Measurements from ENCODE around the gene OSBP2. TPM values are rescaled to one million over a fixed set of nuclear protein-coding genes. Genes with fewer than 3 reads are reported as not detected.

Gene OSBP2
- total RNA-seq, 4 donors from 2014 or later, result 0.60 to 7.5 (median 4.3) TPM

GRCh38 chr22:30718938-30719337 lies 24.3 kb downstream of the OSBP2 start:
- H3K9me3 ChIP-seq, result no peaks in the 10 kb centered on the region
- intact Hi-C loops (cut with DNase I; ENCODE audit: low total_unique reads), result no loop called here
- no peaks in the 10 kb centered on the region for H3K27me3 ChIP-seq
- H3K36me3 ChIP-seq, result no peaks in the 10 kb centered on the region
- TF ChIP-seq CTCF (IDR thresholded peaks at IDR 0.05) (no peak), EP300 (IDR thresholded peaks at IDR 0.05; ENCODE audit: low read depth) (no peak), POLR2A (IDR thresholded peaks at IDR 0.05) (no peak), POLR2AphosphoS5 (IDR thresholded peaks at IDR 0.05) (no peak)
- H3K4me3 ChIP-seq, result no peak overlapping the region
- no peaks in the 10 kb centered on the region for H3K4me1 ChIP-seq
- WGBS, 2 donors (ENCODE audit: low coverage in 1 of 2), result 82 to 89% methylated on average over 4 of the region's 4 CpGs
- no peak overlapping the region for H3K27ac ChIP-seq
- no peak for DNase-seq
- in situ Hi-C loops (cut with MboI; ENCODE audit: low pct_ligation_motif_present in 1 of 4, low pct_unique_long_range_greater_than_20kb in 1 of 4, low sequenced_read_pairs in 3 of 4), result no loop called here

GRCh38 chr22:30720263-30720837 lies 25.7 kb downstream of the OSBP2 start:
- H3K4me1 ChIP-seq, result no peaks in the 10 kb centered on the region
- H3K36me3 ChIP-seq, result no peaks in the 10 kb centered on the region
- intact Hi-C loops (cut with DNase I; ENCODE audit: low total_unique reads), result no loop called here
- in situ Hi-C loops (cut with MboI; ENCODE audit: low pct_ligation_motif_present in 1 of 4, low pct_unique_long_range_greater_than_20kb in 1 of 4, low sequenced_read_pairs in 3 of 4), result no loop called here
- no peak overlapping the region for H3K27ac ChIP-seq
- H3K9me3 ChIP-seq, result no peaks in the 10 kb centered on the region
- H3K4me3 ChIP-seq, result no peak overlapping the region
- no peak for TF ChIP-seq EP300 (IDR thresholded peaks at IDR 0.05; ENCODE audit: low read depth)
- TF ChIP-seq POLR2AphosphoS5 (IDR thresholded peaks at IDR 0.05), result no peak
- TF ChIP-seq CTCF (IDR thresholded peaks at IDR 0.05), result no peak
- TF ChIP-seq POLR2A (IDR thresholded peaks at IDR 0.05), result no peak
- no peaks in the 10 kb centered on the region for H3K27me3 ChIP-seq
- WGBS, 2 donors (ENCODE audit: low coverage in 1 of 2), result 10 to 87% methylated on average over 2 to 5 of the region's 5 CpGs
- no peak for DNase-seq

GRCh38 chr22:30721741-30722140 lies 27.1 kb downstream of the OSBP2 start:
- H3K4me1 ChIP-seq, result no peaks in the 10 kb centered on the region
- 77 to 82% methylated on average over 4 of the region's 4 CpGs for WGBS, 2 donors (ENCODE audit: low coverage in 1 of 2)
- no peak for TF ChIP-seq CTCF (IDR thresholded peaks at IDR 0.05)
- TF ChIP-seq EP300 (IDR thresholded peaks at IDR 0.05; ENCODE audit: low read depth), result no peak
- intact Hi-C loops (cut with DNase I; ENCODE audit: low total_unique reads), result no loop called here
- no peak for DNase-seq
- H3K27ac ChIP-seq, result no peak overlapping the region
- no peak overlapping the region for H3K4me3 ChIP-seq
- no peaks in the 10 kb centered on the region for H3K27me3 ChIP-seq
- H3K9me3 ChIP-seq, result no peaks in the 10 kb centered on the region
- H3K36me3 ChIP-seq, result no peaks in the 10 kb centered on the region
- in situ Hi-C loops (cut with MboI; ENCODE audit: low pct_ligation_motif_present in 1 of 4, low pct_unique_long_range_greater_than_20kb in 1 of 4, low sequenced_read_pairs in 3 of 4), result no loop called here

- intact Hi-C loops (cut with DNase I; ENCODE audit: low total_unique reads), result no loop called here
- 88 to 95% methylated on average over 2 of the region's 2 CpGs for WGBS, 2 donors (ENCODE audit: low coverage in 1 of 2)
- in situ Hi-C loops (cut with MboI; ENCODE audit: low pct_ligation_motif_present in 1 of 4, low pct_unique_long_range_greater_than_20kb in 1 of 4, low sequenced_read_pairs in 3 of 4), result no loop called here
These were observed 34.2 kb downstream of the OSBP2 start for GRCh38 chr22:30728826-30729225.

More at GRCh38 chr22:30728826-30729225, 34.2 kb downstream of the OSBP2 start:
- Histone ChIP-seq H3K4me1 (no peaks in the 10 kb centered on the region), H3K36me3 (no peaks in the 10 kb centered on the region), H3K4me3 (no peak overlapping the region), H3K9me3 (no peaks in the 10 kb centered on the region), H3K27me3 (no peaks in the 10 kb centered on the region), H3K27ac (no peak overlapping the region)
- no peak for DNase-seq
- no peak for TF ChIP-seq POLR2A (IDR thresholded peaks at IDR 0.05)
- TF ChIP-seq EP300 (IDR thresholded peaks at IDR 0.05; ENCODE audit: low read depth), result no peak
- TF ChIP-seq POLR2AphosphoS5 (IDR thresholded peaks at IDR 0.05), result no peak
- no peak for TF ChIP-seq CTCF (IDR thresholded peaks at IDR 0.05)
